CD4-positive, alpha-beta T cell treated with Interleukin-12 subunit alpha and Interleukin-12 subunit beta, for 1 hour (primary cell): Measurements from ENCODE around the gene REEP6.
"Not testable (repeated sequence)": the region's sequence is repeated elsewhere in the genome, so short reads cannot be mapped to it uniquely, and the experiment has no call there.

Experiments used
- DNase-seq: peaks from one replicate; pipeline ENCODE4 v3.0.0-alpha.2; 2020

The REEP6 gene

DNA sequence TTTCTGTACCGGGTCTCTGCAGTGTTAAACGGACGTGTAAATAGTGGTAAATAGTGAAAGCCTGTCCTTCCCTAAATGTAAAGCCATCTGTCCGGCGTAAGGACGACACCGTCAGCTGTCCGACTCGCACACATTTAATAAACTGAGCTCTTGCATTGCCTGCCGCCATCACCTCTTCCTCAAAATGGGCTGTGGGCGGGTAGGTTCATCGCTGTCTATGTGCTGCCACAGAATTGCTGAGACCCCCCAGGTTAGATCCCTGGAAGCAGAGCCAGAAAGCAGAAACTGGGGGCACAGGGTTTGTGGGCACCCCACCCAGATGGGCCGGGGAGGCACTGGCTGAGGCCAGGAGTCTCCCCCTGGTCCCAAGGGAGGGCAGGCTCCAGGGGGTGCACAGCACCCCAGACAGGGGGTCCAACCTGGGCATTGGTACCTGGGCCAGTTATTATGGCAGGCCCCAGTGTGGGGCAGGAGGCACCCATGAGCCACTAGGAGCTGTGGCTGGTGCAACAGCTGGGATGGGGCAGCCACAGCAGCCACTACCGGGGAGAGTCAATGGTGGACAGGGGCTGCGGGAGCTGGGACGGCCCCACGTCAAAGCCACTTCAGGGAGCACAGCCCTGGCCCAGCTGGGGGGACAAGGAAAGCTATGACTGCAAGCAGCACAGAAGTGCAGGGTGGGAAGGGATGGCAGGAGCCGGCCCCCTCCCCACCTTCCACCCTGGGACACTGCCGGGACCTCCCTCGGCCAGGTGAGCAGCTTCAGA lies 17.7 kb upstream of the REEP6 start:
- DNase-seq: no peak

DNA sequence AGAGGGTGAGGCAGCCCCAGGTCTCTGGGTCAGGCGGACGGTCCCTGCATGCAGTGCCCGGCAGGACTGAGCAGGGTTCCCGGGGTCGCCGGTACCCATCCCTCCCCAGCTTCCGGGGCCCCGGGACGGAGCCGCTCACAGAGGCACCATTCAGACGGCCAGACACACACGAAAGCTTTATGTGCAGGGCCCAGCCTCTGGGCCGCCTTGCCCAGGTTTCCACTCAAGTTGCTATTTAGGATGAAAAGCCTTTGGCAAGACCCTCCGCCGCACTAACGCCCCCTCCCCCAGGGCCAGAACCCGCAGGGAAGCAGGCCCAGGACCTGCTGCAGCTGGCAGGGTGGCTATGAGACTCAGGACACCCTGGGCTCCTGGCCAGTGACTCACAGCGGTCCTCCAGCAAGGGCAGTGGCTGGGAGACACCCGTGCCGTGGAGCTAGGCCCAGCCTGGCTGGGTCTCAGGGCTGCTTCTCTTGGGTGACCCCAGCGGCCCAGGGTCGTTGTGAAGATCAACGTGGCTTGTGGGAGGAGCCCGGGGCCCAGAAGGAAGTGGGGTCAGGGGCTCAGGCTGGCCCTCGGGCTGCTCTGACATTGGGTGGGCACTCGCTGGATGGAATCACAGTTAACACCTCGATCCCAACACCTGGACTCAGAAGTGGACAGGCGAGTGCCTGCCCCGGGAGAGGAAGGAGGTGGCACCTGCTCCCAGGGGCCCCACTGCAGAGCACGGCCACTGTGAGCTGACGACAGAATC lies 16.8 kb upstream of the REEP6 start:
- no peak for DNase-seq

DNA sequence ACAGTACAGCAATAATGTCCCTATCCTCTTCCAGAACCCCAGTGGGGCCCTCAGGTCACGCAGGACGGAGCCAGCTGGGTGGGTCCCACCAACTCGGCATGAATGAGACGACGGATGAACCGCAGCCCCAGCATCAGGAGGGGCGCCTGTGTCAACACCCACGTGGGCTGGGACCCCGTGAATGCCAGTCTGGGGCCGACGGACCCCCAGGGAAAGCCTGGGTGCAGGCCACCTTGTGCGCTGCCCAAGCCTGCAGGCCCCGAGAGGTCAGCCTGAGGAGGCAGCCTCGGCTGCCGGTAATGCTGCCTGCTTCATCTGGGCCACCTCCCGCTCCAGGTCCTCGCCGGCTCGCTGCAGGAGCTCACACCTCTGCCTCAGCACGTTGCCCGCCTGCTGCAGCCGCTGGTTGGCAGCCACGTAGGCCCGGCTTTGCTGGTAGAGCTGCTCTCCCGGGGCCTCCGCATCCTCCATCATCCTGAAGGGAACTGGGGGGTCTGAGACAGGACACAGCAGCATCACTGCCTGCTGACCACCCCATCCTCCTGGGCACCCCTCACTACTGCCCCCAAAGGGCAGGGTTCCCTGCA lies 16.1 kb upstream of the REEP6 start:
- no peak for DNase-seq

DNA sequence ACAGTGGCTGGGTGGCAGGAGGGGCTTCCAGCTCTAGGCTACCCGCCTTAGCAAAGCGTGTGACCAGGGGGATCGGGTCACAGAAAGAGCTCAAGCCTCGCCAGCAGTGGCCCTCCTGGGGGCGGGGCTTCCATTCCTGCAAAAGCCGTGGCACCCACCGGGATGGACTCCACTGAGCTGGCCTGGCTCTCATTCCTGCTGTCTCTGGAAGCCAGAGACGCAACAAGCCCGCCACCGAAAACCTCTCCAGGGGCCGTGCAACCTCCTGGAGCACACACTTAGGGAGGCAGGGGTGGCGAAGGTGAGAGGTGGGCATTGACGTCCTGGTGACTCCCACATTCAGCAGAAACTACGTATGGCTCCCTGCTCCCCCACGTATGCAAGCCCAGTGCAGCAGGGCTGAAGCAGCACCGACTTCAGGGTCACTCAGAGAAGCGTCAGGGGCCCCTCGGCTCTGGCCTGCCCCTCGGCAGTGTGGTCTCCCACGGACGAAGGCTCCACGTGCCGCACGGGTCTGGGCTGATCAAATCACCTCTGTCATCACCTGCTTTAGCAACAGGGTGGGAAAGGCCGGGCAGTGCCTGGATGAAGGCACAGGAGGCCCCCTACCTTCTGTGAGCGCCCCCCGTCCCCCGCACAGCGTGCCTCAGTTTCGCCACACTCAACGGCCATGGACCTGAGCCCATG lies 15.1 kb upstream of the REEP6 start:
- no peak for DNase-seq

DNA sequence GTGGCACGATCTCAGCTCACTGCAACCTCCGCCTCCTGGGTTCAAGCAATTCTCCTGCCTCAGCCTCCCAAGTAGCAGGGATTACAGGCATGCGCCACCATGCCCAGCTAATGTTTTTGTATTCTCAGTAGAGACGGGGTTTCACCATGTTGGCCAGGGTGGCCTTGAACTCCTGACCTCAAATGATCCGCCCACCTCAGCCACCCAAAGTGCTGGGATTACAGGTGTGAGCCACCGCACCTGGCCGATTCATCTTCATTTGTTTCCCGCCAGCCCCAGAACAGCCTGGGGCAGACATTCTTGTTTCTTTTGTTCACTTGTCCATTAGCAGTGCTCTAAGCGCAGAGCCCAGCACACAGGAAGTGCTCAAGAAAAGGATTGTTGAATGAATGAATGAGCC lies 13.9 kb upstream of the REEP6 start:
- not testable (repeated sequence) for DNase-seq

DNA sequence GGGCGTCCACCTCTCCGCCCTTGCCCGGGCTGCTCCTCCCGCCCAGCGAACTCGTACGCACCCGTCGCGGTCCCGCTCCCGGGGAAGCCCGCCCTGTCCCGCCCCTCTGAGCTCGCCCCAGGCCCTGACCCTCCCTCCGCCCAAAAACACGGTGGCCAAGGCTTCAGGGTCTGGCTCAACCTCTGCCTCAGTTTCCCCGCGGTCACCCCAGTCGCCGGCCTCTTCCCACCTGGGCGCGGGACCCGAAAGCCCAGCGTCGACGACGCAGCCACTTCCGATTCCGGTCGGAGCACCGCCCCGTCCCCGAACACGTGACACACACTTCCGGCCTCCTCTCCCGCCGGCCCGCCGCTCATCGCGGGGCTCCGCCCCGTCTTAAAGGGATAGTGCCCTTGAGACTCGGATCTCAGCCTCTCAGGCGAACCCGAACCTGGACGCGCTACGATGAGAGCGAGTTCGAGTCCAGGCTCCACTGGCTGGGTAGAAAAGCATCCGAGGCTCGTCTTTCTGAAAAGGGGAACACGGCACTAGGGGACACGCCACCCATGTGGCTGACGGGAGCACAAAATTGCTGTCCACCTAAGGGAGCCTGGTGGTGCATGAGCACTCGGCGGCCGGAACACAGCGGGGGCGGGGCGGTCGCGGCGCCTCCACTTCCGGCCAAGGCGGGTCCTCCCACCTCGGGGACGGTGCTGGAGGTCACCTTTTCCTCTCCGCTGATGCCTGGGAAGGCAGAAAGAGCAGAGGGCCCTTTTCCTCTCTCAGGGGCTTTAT lies 11.9 kb upstream of the REEP6 start, which contains the start of gene C19orf25:
Gene C19orf25 (minus strand): TSS at position 282 of the 774 bp plus-strand sequence. CDS start 312 bp downstream, outside the sequence.
- peak; percentile 92 for DNase-seq

- DNase-seq: no peak
Observed at GRCh38 chr19:1481224-1481892, 9.6 kb upstream of the REEP6 start.

DNA sequence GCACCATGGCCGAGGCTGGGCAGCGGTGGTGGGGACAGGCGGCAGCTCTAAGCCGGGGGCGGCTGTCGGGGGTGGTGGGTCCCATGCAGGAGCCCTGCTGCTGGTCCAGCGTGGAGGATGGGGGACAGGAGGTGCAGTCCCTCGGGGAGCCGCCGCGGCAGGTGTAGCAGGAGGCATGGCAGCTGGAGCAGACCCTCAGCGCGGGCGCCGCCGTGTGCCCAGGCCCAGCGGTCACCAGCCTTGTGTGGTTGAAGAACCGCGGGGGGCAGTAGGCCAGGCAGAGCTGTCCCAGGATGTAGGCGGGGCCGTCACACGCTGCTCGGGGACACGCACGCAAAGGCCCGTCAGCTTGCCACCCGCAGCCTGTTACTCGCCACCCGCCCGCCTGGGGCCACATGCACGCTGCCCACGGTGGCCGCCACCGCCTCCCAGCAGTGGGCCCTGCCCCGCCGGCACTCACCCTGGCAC lies 9.1 kb upstream of the REEP6 start:
- no peak for DNase-seq

- no peak for DNase-seq
Observed at GRCh38 chr19:1482361-1483130, 8.4 kb upstream of the REEP6 start.

DNA sequence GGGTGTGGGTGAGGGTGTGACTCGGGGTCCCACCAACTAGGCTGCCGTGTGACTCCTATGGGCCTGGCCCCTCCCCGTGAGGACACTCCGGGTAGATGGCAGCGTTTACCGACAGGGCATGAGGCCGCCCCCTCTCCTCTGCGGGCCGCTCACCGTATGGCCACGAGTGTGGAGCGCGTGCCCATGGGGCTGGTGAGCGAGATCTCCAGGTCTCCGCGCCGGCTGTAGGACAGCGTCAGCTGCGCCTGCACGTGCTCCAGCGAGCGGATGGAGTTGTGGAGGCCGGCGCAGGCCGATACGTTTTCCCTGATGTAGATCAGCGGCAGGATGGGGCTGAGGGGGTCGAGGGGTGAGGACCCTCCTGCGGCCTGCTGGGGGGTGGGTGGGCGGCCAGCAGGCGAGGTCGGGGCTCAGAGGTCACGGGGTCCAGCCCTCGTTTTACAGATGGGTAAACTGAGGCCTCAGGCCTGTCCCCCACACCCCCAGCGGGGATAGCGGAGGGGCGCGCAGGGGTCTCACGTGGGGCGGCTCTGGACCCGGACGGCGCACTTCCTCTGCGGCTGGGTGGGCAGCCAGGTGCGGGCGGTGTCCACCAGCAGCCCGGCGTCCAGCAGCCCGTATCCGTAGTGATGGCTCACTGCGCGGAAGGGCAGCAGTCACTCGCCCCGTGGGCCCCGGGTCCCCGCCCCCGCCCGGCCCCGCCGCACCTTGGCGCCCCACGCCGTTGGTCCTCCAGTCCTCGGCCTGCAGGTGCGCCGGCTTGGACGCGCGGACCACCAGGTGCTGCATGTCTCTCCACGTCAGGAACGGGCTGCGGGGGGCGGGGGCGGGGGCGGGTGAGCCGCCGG lies 7.6 kb upstream of the REEP6 start:
- no peak for DNase-seq

DNA sequence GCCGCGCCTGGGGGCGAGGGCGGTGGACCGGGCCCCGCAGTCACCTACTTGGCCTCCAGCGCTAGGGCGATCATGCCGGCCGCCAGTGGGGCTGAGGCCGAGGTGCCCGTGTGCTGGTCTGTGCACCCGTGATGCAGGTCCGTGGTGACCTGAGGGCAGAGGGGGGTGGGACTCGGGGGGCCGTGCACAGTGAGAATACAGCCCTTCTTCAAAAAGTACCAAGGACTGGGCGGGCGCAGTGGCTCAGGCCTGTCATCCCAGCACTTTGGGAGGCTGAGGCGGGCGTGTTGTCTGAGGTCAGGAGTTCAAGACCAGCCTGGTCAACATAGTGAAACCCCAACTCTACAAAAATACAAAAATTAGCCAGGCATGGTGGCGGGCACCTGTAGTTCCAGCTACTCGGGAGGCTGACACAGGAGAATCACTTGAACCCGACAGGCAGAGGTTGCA lies 7.0 kb upstream of the REEP6 start:
- no peak for DNase-seq

DNA sequence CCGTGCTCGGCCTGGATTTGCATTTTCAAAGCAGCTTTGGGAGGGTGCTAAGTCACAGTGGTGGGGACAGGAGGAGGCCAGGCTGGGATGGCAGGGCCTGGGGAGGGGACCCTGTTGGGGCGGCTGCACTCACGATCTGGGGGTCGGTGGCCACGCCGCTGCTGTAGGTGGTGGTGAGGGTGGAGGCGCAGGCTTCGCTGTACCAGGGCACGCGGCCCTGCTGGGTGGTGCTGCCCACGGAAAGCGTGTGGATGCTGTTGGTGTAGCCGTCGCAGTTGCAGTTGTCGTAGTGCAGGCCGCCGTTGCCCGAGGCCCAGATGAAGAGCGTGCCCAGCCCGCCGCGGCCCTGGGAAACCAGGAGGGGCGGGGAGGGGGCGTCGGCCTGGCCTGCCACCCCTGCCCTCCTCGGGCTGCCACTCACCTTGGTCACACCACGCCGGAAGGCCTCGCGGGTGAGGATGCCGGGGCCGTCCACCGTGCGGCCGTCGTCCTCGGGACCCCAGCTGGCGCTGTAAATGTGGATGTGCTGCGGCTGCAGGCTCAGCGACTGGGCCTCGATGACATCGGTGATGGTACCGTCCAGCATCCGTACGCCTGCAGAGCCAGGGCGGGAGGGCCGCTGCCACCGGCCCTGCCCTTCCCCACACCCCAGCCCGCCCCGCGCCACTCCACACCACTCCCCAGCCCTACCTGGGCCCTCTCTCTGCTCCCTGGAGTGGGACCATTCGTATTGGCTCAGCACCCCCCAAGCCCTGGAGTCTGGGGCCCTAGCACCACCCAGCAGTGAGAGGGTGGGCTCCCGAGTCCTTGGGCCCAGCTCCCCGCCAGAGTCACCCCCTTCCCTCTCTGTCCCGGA lies 4.0 kb upstream of the REEP6 start:
- no peak for DNase-seq

GRCh38 chr19:1487576-1488281 lies 3.3 kb upstream of the REEP6 start:
- no peak for DNase-seq

- no peak for DNase-seq
Observed at GRCh38 chr19:1488282-1488601, 2.7 kb upstream of the REEP6 start.

DNA sequence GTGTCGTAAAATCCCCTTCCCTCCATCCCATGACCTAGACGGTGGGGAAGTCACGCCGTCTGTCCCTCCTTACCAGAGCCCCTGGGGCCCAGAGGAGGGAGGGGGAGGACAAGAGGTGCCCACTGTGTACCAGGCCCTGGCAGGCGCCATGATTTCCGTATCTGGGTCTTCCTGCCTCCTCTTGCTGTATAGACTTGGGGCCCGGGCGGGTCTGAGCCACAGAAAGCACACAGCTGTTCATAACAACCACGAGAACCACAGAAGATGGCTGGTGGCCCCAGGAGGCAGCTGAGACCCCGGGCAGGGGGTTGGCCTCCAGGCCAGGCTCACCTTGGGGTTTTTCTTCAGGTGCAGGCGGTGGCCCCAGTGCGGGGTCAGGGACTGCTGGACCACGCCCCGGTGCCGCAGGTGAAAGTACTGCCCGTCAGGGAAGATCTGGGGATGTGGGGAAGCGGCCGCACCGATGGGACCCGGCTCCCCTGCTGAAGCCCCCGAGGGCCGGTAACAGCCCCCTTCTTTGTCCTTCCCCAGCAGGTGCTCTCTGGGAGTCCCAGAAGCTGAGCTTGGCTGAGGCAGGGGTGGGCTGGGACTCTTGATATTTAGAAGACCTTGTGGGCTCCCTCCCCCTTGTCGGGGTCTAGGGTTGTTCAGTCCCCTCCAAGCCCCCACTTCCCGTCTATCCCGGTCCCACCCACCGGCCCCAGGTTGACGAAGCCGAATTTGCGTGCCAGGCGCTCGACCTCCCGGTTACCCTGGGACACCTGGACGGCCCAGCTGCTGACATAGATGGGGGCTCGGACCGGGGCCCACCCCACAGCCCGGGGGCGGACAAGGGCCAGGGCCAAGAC lies 1.3 kb upstream of the REEP6 start:
- no peak for DNase-seq

GRCh38 chr19:1490311-1491113 lies 469 bp upstream of the REEP6 start, which contains the start of gene PCSK4:
TSS of gene PCSK4 (minus strand) at chr19:1490350. CDS start at chr19:1490346, 4 bp downstream.
- peak; percentile 98 for DNase-seq

GRCh38 chr19:1491849-1492170 lies 829 bp downstream of the REEP6 start:
- no peak for DNase-seq
